ENCODE data around the gene AIMP1.
"Not testable (repeated sequence)": the region's sequence is repeated elsewhere in the genome, so short reads cannot be mapped to it uniquely, and the experiment has no call there.

AIMP1 gene

GRCh38 chr4:106347167-106347566 lies 30.8 kb downstream of the AIMP1 start:
- no peak for DNase-seq (ENCODE audit: low read depth in 1 of 2, low spot score in 1 of 2)

GRCh38 chr4:106351016-106351415 lies 34.7 kb downstream of the AIMP1 start:
- no peak for DNase-seq (ENCODE audit: low read depth in 1 of 2, low spot score in 1 of 2)

- no peak for DNase-seq (ENCODE audit: low read depth in 1 of 2, low spot score in 1 of 2)
These were observed 37.4 kb downstream of the AIMP1 start for GRCh38 chr4:106353786-106354185.

- no peak for DNase-seq (ENCODE audit: low read depth in 1 of 2, low spot score in 1 of 2)
These were observed 38.8 kb downstream of the AIMP1 start for GRCh38 chr4:106355193-106355592.

GRCh38 chr4:106358899-106359298 lies 42.5 kb downstream of the AIMP1 start:
- no peak for DNase-seq (ENCODE audit: low read depth in 1 of 2, low spot score in 1 of 2)

GRCh38 chr4:106362086-106362825 lies 45.9 kb downstream of the AIMP1 start:
- no peak for DNase-seq (ENCODE audit: low read depth in 1 of 2, low spot score in 1 of 2)

- no peak for DNase-seq (ENCODE audit: low read depth in 1 of 2, low spot score in 1 of 2)
These were observed 47.9 kb downstream of the AIMP1 start for GRCh38 chr4:106364282-106364681.

- DNase-seq (ENCODE audit: low read depth in 1 of 2, low spot score in 1 of 2), result no peak
These were observed 49.3 kb downstream of the AIMP1 start for GRCh38 chr4:106365613-106366012.

GRCh38 chr4:106366026-106366425 lies 49.7 kb downstream of the AIMP1 start:
- DNase-seq (ENCODE audit: low read depth in 1 of 2, low spot score in 1 of 2), result no peak

GRCh38 chr4:106367072-106367471 lies 50.7 kb downstream of the AIMP1 start:
- DNase-seq (ENCODE audit: low read depth in 1 of 2, low spot score in 1 of 2), result no peak

- no peak for DNase-seq (ENCODE audit: low read depth in 1 of 2, low spot score in 1 of 2)
These were observed 52.3 kb downstream of the AIMP1 start, which contains the start of gene GIMD1 for GRCh38 chr4:106368678-106369077. GIMD1 (minus strand) TSS chr4:106368778; CDS start chr4:106367435, 1,343 bp downstream.

GRCh38 chr4:106369456-106370060 lies 53.2 kb downstream of the AIMP1 start:
- DNase-seq (ENCODE audit: low read depth in 1 of 2, low spot score in 1 of 2), result no peak

GRCh38 chr4:106370214-106370613 lies 53.9 kb downstream of the AIMP1 start:
- DNase-seq (ENCODE audit: low read depth in 1 of 2, low spot score in 1 of 2), result no peak

- no peak for DNase-seq (ENCODE audit: low read depth in 1 of 2, low spot score in 1 of 2)
These were observed 54.8 kb downstream of the AIMP1 start for GRCh38 chr4:106371161-106371560.

- no peak for DNase-seq (ENCODE audit: low read depth in 1 of 2, low spot score in 1 of 2)
These were observed 56.7 kb downstream of the AIMP1 start for GRCh38 chr4:106373026-106373425.

GRCh38 chr4:106380179-106380578 lies 63.8 kb downstream of the AIMP1 start:
- no peak for DNase-seq (ENCODE audit: low read depth in 1 of 2, low spot score in 1 of 2)

GRCh38 chr4:106384878-106385277 lies 68.5 kb downstream of the AIMP1 start:
- DNase-seq (ENCODE audit: low read depth in 1 of 2, low spot score in 1 of 2), result no peak

GRCh38 chr4:106385853-106386393 lies 69.6 kb downstream of the AIMP1 start:
- no peak for DNase-seq (ENCODE audit: low read depth in 1 of 2, low spot score in 1 of 2)

- no peak for DNase-seq (ENCODE audit: low read depth in 1 of 2, low spot score in 1 of 2)
These were observed 79.2 kb downstream of the AIMP1 start for GRCh38 chr4:106395582-106395981.

GRCh38 chr4:106398898-106399297 lies 82.5 kb downstream of the AIMP1 start:
- not testable (repeated sequence) for DNase-seq (ENCODE audit: low read depth in 1 of 2, low spot score in 1 of 2)

All from activated T-helper 1 cell treated with anti-CD3 and anti-CD28 coated beads, Interleukin-2, amount 50 U/mL, for 16 hours (primary cell).